CD14-positive monocyte (primary cell): ENCODE results near the gene VRK3. TPM values are rescaled to one million over a fixed set of nuclear protein-coding genes. Genes with fewer than 3 reads are reported as not detected.

Experiments
- DNase-seq, 3 donors: peaks; one replicate each; pipeline ENCODE4 v3.0.0-alpha.2; 2011 to 2022
- H2AFZ ChIP-seq: 2 replicates; pipeline ENCODE4 v1.6.0; 2012; ENCODE audit warnings: mild to moderate bottlenecking, low read depth, low read length, inconsistent platforms; ENCODE audit not compliant: insufficient read depth, poor library complexity, severe bottlenecking
- H3K27ac ChIP-seq, 2 donors: 1 replicate in 1 of 2; 2 replicates in 1 of 2; pipeline ENCODE4 v1.5.1; 2012 to 2013; ENCODE audit warnings: low read length in 2 of 2, control low read depth in 1 of 2, inconsistent platforms in 1 of 2, low read depth in 1 of 2, mild to moderate bottlenecking in 1 of 2
- H3K27me3 ChIP-seq, 2 donors: one replicate each; pipeline versions ENCODE4 v1.6.0 to v1.6.1; 2011 to 2013; ENCODE audit warnings: low read length in 2 of 2; ENCODE audit not compliant: control insufficient read depth in 2 of 2, insufficient read depth in 2 of 2
- H3K36me3 ChIP-seq, 2 donors: replicated peaks in 1 of 2; 1 replicate in 1 of 2; 2 replicates in 1 of 2; pipeline versions ENCODE4 v1.5.1 to v1.6.1; 2012 to 2013; ENCODE audit warnings: low read length in 2 of 2, control low read depth in 1 of 2, inconsistent platforms in 1 of 2, mild to moderate bottlenecking in 1 of 2; ENCODE audit not compliant: insufficient read depth in 2 of 2, control insufficient read depth in 1 of 2
- H3K4me1 ChIP-seq, 2 donors: 1 replicate in 1 of 2; 2 replicates in 1 of 2; pipeline versions ENCODE4 v1.5.1 to v1.6.1; 2012 to 2013; ENCODE audit warnings: low read length in 2 of 2, control low read depth in 1 of 2, inconsistent platforms in 1 of 2, mild to moderate bottlenecking in 1 of 2, moderate library complexity in 1 of 2; ENCODE audit not compliant: insufficient read depth in 2 of 2, control insufficient read depth in 1 of 2
- H3K4me2 ChIP-seq: replicated peaks from 2 replicates; pipeline ENCODE3; 2012; ENCODE audit warnings: low read length, moderate library complexity, mild to moderate bottlenecking; ENCODE audit not compliant: poor library complexity, severe bottlenecking; ENCODE audit errors: extremely low read depth
- H3K4me3 ChIP-seq, 3 experiments: fragments of 200-600 bp in 1 of 3; sonication (generic) in 1 of 3; replicated peaks in 1 of 3; 1 replicate in 2 of 3; 2 replicates in 1 of 3; pipeline ENCODE4 v1.5.1; 2011 to 2013; ENCODE audit warnings: low read length in 3 of 3, mild to moderate bottlenecking in 3 of 3, control low read depth in 2 of 3, low read depth in 2 of 3, inconsistent platforms in 1 of 3, moderate library complexity in 1 of 3
- H3K79me2 ChIP-seq: 2 replicates; pipeline ENCODE4 v1.6.0; 2012; ENCODE audit warnings: mild to moderate bottlenecking, control low read depth, inconsistent platforms, low read length, moderate library complexity; ENCODE audit not compliant: insufficient read depth
- H3K9ac ChIP-seq: 2 replicates; pipeline ENCODE4 v1.6.0; 2017; ENCODE audit warnings: low read length, mild to moderate bottlenecking; ENCODE audit not compliant: insufficient read depth, poor library complexity, severe bottlenecking
- H3K9me3 ChIP-seq, 2 donors: replicated peaks in 1 of 2; 1 replicate in 1 of 2; 2 replicates in 1 of 2; pipeline versions ENCODE4 v1.5.1 to v1.6.1; 2012 to 2013; ENCODE audit warnings: low read length in 2 of 2, control low read depth in 1 of 2; ENCODE audit not compliant: control insufficient read depth in 1 of 2, insufficient read depth in 1 of 2
- H4K20me1 ChIP-seq: 2 replicates; pipeline ENCODE4 v1.6.0; 2012; ENCODE audit warnings: mild to moderate bottlenecking, low read length, control low read depth, moderate library complexity; ENCODE audit not compliant: insufficient read depth
- H3K27ac Mint-ChIP-seq, 7 donors: one replicate each; pipeline ENCODE4 v1.8.0; 2020; ENCODE audit warnings: mild to moderate bottlenecking in 7 of 7, mixed read lengths in 7 of 7, moderate library complexity in 6 of 7, inconsistent platforms in 2 of 7
- H3K27me3 Mint-ChIP-seq, 3 donors: one replicate each; pipeline ENCODE4 v1.8.0; 2021 to 2022; ENCODE audit warnings: low read depth in 3 of 3, mild to moderate bottlenecking in 3 of 3, mixed read lengths in 3 of 3, moderate library complexity in 3 of 3, inconsistent platforms in 1 of 3
- H3K36me3 Mint-ChIP-seq, 2 donors: one replicate each; pipeline ENCODE4 v1.8.0; 2020; ENCODE audit warnings: mixed read lengths in 2 of 2, inconsistent platforms in 1 of 2, mild to moderate bottlenecking in 1 of 2
- H3K4me1 Mint-ChIP-seq: one replicate; pipeline ENCODE4 v1.8.0; 2020; ENCODE audit warnings: mild to moderate bottlenecking, mixed read lengths
- H3K4me3 Mint-ChIP-seq, 2 donors: one replicate each; pipeline ENCODE4 v1.8.0; 2020; ENCODE audit warnings: mild to moderate bottlenecking in 2 of 2, mixed read lengths in 2 of 2, moderate library complexity in 1 of 2
- H3K9me3 Mint-ChIP-seq, 7 donors: one replicate each; pipeline ENCODE4 v1.8.0; 2020 to 2022; ENCODE audit warnings: mixed read lengths in 7 of 7, mild to moderate bottlenecking in 6 of 7, moderate library complexity in 6 of 7, inconsistent platforms in 2 of 7
- WGBS: methylation state at CpG from one replicate; pipeline ENCODE4 v1.1.5; 2013; ENCODE audit warnings: missing lambda C conversion rate; ENCODE audit not compliant: insufficient coverage; 5-methylcytosine and 5-hydroxymethylcytosine counted together
- intact Hi-C, 2 donors: fragments of 100-400 bp; cut with micrococcal nuclease; formaldehyde crosslinking; loops; one replicate each; pipeline versions ENCODE4 v1.15.0 to v1.15.1; 2023
- polyA plus RNA-seq, 3 donors: library from polyadenylated mRNA; depleted of rRNA in 1 of 3; unstranded in 2 of 3; stranded (reverse) in 1 of 3; fragments of 300-500 nt in 2 of 3; fragments of >200 nt in 1 of 3; fragmentation: Illumina TruSeq in 2 of 3; gene quantifications; 1 replicate in 2 of 3; 2 replicates in 1 of 3; pipeline ENCODE4 v1.2.3, GENCODE V29; 2012 to 2021
- TF ChIP-seq, protein P1 (sequence below): fragments of 200-600 bp; IDR thresholded peaks from one replicate; pipeline ENCODE4 v1.8.0; 2022; ENCODE audit warnings: antibody characterized with exemption, mild to moderate bottlenecking

VRK3 gene
- polyA plus RNA-seq, 3 donors = 42.8 to 47.3 (median 46.8) TPM

DNA sequence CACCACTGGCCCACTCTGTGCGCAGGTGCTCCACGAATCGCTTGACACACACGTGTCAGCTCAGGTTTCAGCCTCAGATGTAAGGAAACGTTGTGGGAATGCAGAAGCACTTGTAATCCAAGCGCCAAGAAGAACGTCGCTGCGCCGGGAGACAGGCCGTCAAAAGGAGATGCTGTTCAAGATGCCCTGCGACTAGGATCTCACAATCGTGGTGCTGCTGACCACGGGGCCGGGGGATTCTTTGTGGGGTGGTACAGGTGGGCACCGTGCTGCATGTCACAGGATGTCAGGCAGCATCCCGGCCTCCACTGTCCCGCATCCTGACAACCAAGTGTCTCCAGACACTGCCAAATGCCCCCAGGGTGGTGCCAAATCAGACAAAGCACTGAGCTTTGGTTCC is 47.3 kb downstream of the VRK3 start:
- Histone ChIP-seq H4K20me1 (peaks cover 34% of the 10 kb centered on the region), H3K27ac (no peak overlapping the region), H3K4me2 (no peak overlapping the region), H3K79me2 (no peaks in the 10 kb centered on the region), H3K27me3 (no peaks in the 10 kb centered on the region), H2AFZ (no peak overlapping the region), H3K4me1 (peaks cover 15 to 19% of the 10 kb centered on the region in 2 donors), H3K4me3 (no peak overlapping the region), H3K9me3 (no peaks in the 10 kb centered on the region), H3K9ac (no peak overlapping the region), H3K36me3 (peaks cover 40 to 77% of the 10 kb centered on the region in 2 donors)
- H3K9me3 Mint-ChIP-seq = peaks cover 0 to 4% (median 0%) of the 10 kb centered on the region in 7 donors
- no peak overlapping the region for H3K27ac Mint-ChIP-seq
- peaks cover 15% of the 10 kb centered on the region for H3K4me1 Mint-ChIP-seq
- intact Hi-C loops = no loop called here
- peaks cover 76 to 86% of the 10 kb centered on the region in 2 donors for H3K36me3 Mint-ChIP-seq
- peaks cover 2 to 8% (median 4%) of the 10 kb centered on the region in 3 donors for H3K27me3 Mint-ChIP-seq
- 96% methylated on average over 17 of the region's 18 CpGs for WGBS
- TF ChIP-seq, protein P1, sequence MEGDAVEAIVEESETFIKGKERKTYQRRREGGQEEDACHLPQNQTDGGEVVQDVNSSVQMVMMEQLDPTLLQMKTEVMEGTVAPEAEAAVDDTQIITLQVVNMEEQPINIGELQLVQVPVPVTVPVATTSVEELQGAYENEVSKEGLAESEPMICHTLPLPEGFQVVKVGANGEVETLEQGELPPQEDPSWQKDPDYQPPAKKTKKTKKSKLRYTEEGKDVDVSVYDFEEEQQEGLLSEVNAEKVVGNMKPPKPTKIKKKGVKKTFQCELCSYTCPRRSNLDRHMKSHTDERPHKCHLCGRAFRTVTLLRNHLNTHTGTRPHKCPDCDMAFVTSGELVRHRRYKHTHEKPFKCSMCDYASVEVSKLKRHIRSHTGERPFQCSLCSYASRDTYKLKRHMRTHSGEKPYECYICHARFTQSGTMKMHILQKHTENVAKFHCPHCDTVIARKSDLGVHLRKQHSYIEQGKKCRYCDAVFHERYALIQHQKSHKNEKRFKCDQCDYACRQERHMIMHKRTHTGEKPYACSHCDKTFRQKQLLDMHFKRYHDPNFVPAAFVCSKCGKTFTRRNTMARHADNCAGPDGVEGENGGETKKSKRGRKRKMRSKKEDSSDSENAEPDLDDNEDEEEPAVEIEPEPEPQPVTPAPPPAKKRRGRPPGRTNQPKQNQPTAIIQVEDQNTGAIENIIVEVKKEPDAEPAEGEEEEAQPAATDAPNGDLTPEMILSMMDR = no peak
- H3K4me3 Mint-ChIP-seq = no peak overlapping the region
- DNase-seq = no peak

DNA sequence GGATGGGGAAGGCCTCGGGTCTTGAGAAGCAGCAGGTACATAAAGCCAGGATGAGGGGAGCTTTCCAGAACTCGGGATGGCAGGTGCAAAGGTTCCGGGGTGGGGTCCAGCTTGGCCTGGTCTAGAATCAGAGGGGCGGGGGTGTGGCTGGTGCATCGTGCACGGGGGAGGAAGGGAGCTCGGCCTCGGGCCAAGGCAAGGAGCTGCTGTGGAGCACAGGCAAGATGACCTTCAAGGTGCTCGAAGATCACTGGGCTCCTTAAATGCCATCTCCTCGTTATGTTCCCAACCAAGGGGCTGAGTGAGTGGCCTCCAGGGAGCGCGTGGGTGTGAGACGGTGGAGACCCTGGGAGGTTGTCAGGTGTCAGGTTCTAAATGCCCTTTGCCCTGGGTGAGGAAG is 48.1 kb downstream of the VRK3 start:
- Histone ChIP-seq H3K4me2 (no peak overlapping the region), H3K27ac (no peak overlapping the region), H3K4me3 (no peak overlapping the region), H4K20me1 (peaks cover 38% of the 10 kb centered on the region), H3K36me3 (peaks cover 48 to 78% of the 10 kb centered on the region in 2 donors), H3K27me3 (no peaks in the 10 kb centered on the region), H3K9ac (no peak overlapping the region), H3K79me2 (no peaks in the 10 kb centered on the region), H3K4me1 (peaks cover 22 to 27% of the 10 kb centered on the region in 2 donors), H3K9me3 (no peaks in the 10 kb centered on the region), H2AFZ (no peak overlapping the region)
- 98% methylated on average over 13 of the region's 13 CpGs for WGBS
- Mint-ChIP-seq H3K27me3 (peaks cover 1 to 7% (median 6%) of the 10 kb centered on the region in 3 donors), H3K36me3 (peaks cover 78 to 86% of the 10 kb centered on the region in 2 donors), H3K9me3 (peaks cover 0 to 4% (median 0%) of the 10 kb centered on the region in 7 donors), H3K4me1 (peaks cover 22% of the 10 kb centered on the region), H3K4me3 (no peak overlapping the region), H3K27ac (no peak overlapping the region)
- TF ChIP-seq, protein P1 = no peak
- DNase-seq = no peak
- intact Hi-C loops = no loop called here
